MV-4-11 (cell line): ENCODE results near the gene HEY2.
"Not testable (repeated sequence)": the region's sequence is repeated elsewhere in the genome, so short reads cannot be mapped to it uniquely, and the experiment has no call there.

Source experiments
- DNase-seq: peaks from one replicate; lab custom pipeline; 2025; lab: John Stamatoyannopoulos, UW

HEY2 gene

DNA sequence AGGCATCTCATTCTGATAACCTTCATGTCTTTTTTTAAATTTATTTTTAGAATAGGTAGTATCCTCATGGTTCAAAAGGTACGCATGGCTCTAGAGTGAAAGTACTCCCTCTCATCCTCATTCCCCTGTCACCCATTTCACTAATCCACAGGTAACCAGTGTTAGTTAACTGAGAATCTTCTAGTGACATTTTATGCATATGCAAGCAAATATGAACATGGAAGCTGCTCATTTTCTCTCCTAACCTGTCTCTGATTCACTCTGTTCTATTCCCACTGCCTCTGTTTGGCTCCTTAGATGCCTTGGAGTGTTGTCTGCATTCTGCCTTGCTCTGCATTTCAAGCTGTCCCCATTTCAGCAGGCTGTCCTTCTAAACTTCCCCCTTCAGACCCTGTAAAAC, 45.9 kb downstream of the HEY2 start:
- DNase-seq = no peak

GRCh38 chr6:125797120-125797885, 47.9 kb downstream of the HEY2 start:
- DNase-seq = no peak

- DNase-seq = no peak
These were observed 48.5 kb downstream of the HEY2 start for GRCh38 chr6:125797886-125798444.

DNA sequence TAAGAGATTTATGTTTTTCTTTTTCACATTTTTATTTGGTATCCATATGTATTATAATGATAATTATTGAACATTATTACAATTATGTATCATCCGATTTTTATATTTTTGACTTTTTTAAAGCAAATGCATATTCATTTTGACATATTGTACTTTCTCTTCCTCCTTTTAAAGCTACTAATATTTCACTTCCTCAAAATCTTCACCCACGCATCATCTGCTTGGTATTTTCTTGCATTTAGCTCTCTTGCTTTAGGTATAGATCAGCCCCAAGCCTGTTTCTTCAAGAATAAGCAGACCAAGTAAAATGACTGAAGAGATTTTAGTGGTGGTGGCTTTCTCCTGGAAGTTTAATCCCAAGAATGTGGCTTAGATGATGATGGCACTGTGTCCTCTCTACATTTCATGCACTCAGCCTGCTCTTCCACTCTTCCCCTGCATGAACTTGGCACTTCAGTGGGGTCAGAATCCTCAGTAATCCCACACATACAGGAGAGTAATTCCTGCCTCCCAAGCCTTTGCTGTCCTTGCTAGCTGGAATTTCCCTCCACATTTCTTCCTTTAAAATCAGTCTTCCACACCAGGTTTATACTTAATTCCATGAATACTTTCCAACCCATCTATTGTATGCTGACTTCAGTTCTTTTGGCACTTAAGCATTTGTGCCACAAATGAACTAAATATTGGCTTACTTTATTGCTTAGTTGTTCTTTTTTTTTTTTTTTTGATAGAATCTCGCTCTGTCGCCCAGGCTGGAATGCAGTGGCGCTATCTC, 49.5 kb downstream of the HEY2 start:
- peak; percentile 91 for DNase-seq

- DNase-seq = no peak
These were observed 53.0 kb downstream of the HEY2 start for GRCh38 chr6:125802383-125802782.

DNA sequence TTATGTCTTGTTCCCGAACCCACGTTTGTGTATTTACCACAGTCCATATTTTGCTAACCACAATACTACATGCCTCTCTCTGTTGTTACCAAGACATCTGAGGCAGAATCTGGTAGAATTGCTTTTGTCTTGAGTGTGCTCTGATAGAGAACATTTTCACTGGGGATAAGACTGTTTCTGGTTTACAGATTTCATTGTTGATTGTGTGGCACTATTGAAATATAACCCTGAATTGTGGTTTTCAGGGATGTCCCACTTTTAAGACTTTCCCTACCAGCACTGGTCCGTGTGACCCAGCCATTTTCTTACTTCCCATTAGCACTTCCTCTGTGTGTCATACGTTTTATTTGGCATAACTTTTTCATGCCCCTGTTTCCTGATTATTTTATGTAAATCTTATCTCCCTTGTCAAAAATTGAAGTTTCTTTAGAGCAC, 53.5 kb downstream of the HEY2 start:
- DNase-seq = peak; percentile 73

DNA sequence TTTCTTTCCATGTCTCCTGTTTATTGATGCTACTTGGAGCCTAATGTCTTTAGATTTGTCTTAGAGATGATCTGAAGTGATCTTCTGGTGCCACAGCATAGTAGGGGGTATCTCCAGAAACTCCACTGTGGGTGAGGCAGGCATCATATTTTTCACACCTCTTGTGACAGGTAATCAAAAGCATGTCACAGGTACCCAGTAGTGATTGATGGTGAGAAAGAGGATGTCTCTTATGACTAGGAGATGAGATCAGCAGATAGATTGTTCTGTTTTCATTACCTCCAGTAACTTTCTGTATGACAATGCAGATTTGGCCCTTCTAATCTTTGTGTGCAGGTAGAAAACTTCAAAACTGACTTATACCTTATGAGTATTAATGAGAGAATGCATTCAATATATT, 54.8 kb downstream of the HEY2 start:
- DNase-seq = no peak

DNA sequence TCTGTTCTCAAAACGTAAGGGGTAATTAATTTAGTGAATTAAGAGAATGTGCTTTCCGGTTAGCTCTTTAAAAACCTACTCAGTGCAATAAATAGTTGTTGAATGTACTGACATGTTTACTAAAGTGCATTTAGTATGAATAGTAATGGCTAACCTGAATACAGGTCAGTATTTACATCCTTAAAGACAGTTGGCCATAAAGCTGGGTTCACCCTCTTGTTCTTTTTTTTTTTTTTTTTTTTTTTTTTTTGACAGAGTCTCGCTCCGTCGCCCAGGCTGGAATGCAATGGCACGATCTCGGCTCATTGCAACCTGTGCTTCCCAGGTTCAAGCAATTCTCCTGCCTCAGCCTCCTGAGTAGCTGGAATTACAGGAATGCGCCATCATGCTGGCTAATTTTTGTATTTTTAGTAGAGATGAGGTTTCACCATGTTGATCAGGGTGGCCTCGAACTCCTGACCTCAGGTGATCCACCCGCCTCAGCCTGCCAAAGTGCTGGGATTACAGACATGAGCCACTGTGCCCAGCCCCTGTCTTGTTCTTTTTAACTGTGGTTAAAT, 55.5 kb downstream of the HEY2 start:
- DNase-seq = not testable (repeated sequence)

DNA sequence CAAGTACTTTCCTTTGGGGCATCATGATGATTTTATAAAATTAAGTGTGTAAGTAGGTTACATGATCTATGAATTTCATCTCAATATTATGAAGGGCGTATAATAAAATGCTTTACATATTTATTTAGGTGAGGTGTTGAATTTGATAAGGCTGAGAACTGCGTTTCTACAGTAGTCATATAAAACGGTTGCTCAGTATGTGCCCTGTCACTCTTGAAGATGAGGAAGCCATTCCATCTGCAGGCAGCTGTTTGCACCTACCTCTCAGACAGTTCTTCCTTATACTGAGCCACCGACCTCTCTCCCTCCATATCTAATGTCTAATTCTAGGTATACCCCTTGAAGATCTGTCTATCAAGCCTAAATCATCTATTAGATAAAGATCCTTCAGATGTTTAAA, 57.4 kb downstream of the HEY2 start:
- no peak for DNase-seq

DNA sequence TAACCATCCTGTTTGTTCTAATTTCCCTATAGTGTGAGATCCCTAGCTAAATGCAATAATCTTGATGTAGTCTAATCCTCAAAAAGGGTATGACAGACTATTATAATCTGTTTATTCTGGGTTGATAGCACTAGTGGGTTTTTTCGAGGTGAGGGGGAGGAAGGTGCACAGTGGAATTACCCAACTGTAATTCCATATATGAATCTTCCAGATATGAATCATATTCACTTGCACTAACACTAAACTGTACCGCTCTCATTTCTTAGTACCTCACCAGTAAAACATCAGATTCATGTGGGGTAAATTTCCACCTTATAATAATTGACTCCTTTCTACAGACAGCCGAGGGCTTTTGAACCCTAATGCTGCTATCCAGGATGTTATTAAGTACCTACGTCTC, 57.9 kb downstream of the HEY2 start:
- no peak for DNase-seq

DNA sequence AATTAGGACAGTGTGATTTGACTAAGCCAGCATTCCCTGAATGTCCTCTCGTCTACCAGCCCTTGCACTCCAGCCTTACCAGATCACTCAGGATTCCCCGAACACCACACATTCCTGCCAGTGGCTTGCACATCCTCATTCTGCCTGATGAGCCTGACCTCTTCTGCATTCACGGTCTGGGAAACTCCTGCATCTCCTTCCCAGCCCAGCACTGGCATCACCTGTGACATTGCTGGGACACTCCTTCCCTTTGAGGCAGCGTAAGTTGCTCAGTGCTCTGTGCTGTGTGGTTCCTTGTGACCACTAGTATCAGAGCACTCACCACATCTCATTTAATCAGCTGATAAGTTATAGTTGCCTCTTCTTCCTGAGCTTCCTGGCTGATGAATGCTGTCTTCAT, 58.6 kb downstream of the HEY2 start:
- DNase-seq = no peak

DNA sequence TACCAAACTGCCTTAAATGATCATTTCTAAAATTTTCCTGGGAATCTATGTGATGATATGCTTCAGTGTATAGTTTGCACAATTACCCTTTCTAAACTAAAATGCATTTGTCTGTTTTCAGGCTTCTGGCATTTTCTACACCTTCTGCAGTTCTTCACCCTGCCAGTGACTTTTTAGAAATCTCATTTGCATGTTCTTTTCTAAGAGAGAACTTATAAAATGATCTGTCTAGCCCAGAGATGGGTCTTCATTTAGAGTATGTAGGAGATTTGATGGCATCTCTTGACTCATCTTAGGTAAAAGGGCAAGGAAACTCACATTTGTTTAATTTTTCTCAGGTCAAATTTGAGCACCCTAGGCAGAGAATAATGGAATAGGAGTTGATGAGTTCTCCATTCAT, 59.2 kb downstream of the HEY2 start:
- DNase-seq = no peak

DNA sequence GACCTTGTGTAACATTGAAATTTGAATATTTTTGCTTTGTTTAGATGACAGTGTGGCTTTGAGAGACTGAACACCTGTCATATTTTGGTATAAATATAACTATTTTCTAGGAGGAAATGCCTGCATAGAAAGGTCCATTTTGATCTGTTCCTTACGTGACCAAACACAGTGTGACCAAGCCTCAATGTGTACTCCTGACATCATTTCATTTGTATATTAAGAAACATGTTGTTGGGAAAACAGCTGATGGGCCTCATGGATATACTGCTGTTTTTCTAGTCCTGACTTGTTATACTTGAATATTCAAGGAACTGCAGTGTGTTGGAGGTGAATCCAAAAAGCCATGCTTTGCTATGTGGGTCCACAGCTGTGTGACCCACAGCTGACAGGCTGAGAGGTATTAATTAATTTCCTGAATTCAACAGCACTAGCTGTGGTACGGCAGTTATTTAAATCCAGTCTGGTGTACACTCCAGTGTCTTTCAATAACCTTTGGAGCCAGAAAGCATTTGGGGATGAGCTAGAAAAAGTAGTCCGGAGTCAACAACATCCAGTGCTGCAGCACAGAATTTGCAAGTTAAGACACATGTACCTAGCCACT, 60.2 kb downstream of the HEY2 start:
- no peak for DNase-seq

GRCh38 chr6:125810445-125810844, 61.0 kb downstream of the HEY2 start:
- DNase-seq = no peak
